ENCODE measurements around the gene ZSWIM5. TPM values are rescaled to one million over a fixed set of nuclear protein-coding genes. Genes with fewer than 3 reads are reported as not detected.

ZSWIM5 gene
- 0.40 to 0.66 TPM (median 0.55 TPM) in 5 replicates for total RNA-seq (2022; extraction: Qiagen RNA extraction; ENCODE audit: low read depth)

GRCh38 chr1:45205910-45206721, at the start of gene ZSWIM5:
TSS of gene ZSWIM5 (minus strand) at chr1:45206605. CDS start at chr1:45206350, 255 bp downstream.

GRCh38 chr1:45011837-45012638, 194.4 kb downstream of the ZSWIM5 start, which contains the start of gene UROD:
TSS of gene UROD (plus strand) at chr1:45012254. CDS start at chr1:45012266, 12 bp downstream.

GRCh38 chr1:45010855-45011811, 195.3 kb downstream of the ZSWIM5 start, which contains the start of gene HECTD3:
TSS of gene HECTD3 (minus strand) at chr1:45011324. CDS start at chr1:45011257, 67 bp downstream.

Other genes with a start within 250 kb of the ZSWIM5 start
- gene EIF2B3, start 220.0 kb downstream of the ZSWIM5 start, total RNA-seq (2022; extraction: Qiagen RNA extraction; ENCODE audit: low read depth): 16.7 to 21.4 TPM (median 18.8 TPM) in 5 replicates
- gene HECTD3, start 195.3 kb downstream of the ZSWIM5 start, total RNA-seq (2022; extraction: Qiagen RNA extraction; ENCODE audit: low read depth): 13.5 to 18.8 TPM (median 16.1 TPM) in 5 replicates
- gene UROD, start 194.4 kb downstream of the ZSWIM5 start, total RNA-seq (2022; extraction: Qiagen RNA extraction; ENCODE audit: low read depth): 43.8 to 56.0 TPM (median 49.2 TPM) in 5 replicates
- gene HPDL, start 120.3 kb upstream of the ZSWIM5 start, total RNA-seq (2022; extraction: Qiagen RNA extraction; ENCODE audit: low read depth): 4.2 to 5.7 TPM (median 4.3 TPM) in 5 replicates
- 12.3 to 14.6 TPM (median 14.3 TPM) in 5 replicates for gene TOE1, start 133.6 kb upstream of the ZSWIM5 start, total RNA-seq (2022; extraction: Qiagen RNA extraction; ENCODE audit: low read depth)
- 5.1 to 11.2 TPM (median 9.7 TPM) in 5 replicates for gene MUTYH, start 133.8 kb upstream of the ZSWIM5 start, total RNA-seq (2022; extraction: Qiagen RNA extraction; ENCODE audit: low read depth)